Measurements from ENCODE around the gene SBF2. TPM values are rescaled to one million over a fixed set of nuclear protein-coding genes. Genes with fewer than 3 reads are reported as not detected.

SBF2 gene
- total and polyA plus RNA-seq, 2 of the 13 experiments (the other 11 are each of a cell fraction or from before 2014, with no cell fraction given): 24.0 to 45.8 TPM

DNA sequence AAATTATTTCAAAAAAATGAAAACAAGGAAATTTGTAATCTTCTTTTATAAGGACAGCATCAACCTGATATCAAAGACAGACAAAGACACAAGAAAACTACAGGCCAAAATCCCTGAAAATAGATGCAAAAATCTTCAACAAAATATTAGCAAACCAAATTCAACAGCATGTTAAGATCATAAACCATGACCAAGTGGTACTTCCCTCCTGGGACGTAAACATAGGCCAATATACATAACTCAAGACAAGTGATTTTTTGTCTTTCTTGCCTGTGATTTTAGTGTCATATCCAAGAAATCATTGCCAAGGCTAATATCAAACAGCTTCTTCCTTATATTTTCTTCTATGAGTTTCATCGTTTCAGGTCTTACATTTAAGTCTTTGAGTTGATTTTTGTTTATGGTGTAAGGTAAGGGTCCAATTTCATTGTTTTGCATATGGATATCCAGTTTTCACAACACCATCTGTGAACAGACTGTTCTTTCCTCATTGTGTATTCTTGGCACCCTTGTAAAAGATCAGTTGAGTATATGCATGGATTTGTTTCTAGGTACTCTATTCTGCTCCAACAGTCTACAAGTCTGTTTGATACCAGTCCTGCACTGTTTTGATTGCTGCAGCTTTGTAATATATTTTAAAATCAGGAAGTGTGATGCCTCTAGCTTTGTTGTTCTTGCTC lies 50.0 kb downstream of the SBF2 start (continued):
- TF ChIP-seq SP1 (IDR thresholded peaks at IDR 0.05) (no peak), SP1 (CRISPR knock-in tag; IDR thresholded peaks at IDR 0.05) (no peak), CCDC6 (CRISPR knock-in tag; IDR thresholded peaks at IDR 0.05) (no peak)

GRCh38 chr11:10236840-10237239 lies 57.2 kb downstream of the SBF2 start:
- no peak for DNase-seq (ENCODE audit: low spot score)
- Histone ChIP-seq H3K9me3 (ENCODE audit: low read length) (0 out of 2 replicates have a peak, but pooled peaks cover 4% of the 10 kb centered on the region), H3K27me3 (ENCODE audit: control insufficient read depth in 1 of 2, insufficient read depth in 2 of 2, low read length in 2 of 2) (no peaks in the 10 kb centered on the region), H3K36me3 (replicated peaks in 1 of 2; ENCODE audit: control insufficient read depth in 1 of 2, insufficient read depth in 2 of 2, low read length in 2 of 2) (no peaks in the 10 kb centered on the region), H3K4me2 (ENCODE audit: low read depth, low read length) (no peak overlapping the region), H3K79me2 (ENCODE audit: insufficient read depth, low read length) (peaks cover 8% of the 10 kb centered on the region), H4K20me1 (ENCODE audit: insufficient read depth, low read length) (0 out of 2 replicates have a peak, but pooled peaks cover 3% of the 10 kb centered on the region), H3K4me1 (ENCODE audit: insufficient read depth, low read length) (no peaks in the 10 kb centered on the region), H3K9ac (ENCODE audit: insufficient read depth, low read depth, low read length) (no peak overlapping the region), H3K27ac (ENCODE audit: extremely low read length, insufficient read depth, low read length) (no peak overlapping the region), H3K4me3 (replicated peaks in 1 of 3; ENCODE audit: insufficient read depth in 1 of 3, low read depth in 2 of 3, low read length in 3 of 3) (no peak overlapping the region), H2AFZ (ENCODE audit: low read length) (no peak overlapping the region)
- 94% methylated on average over 1 of the region's 1 CpG for WGBS (ENCODE audit: low lambda C conversion rate)
- no TSS peak for BruUV-seq (replicated peaks)
- in situ Hi-C loops (cut with HindIII; ENCODE audit: extremely low pct_ligation_motif_present, low pct_unique_long_range_greater_than_20kb): no loop called here
- intact Hi-C loops (cut with micrococcal nuclease; ENCODE audit: unreplicated experiment): no loop called here
- ChIA-PET CTCF (ENCODE audit: low intra/inter-chr PET ratio, low total read pairs) (no interaction called here), POLR2A (interaction anchor here (2.3 kb wide), 1 partner anchor 68 kb away, joined by 7 read pairs; the partner anchor contains the start of gene ADM)
- no peak for TF ChIP-seq NR2F6 (IDR thresholded peaks at IDR 0.05)
- TF ChIP-seq NR2F6 (CRISPR knock-in tag; IDR thresholded peaks at IDR 0.05): no peak
- no peak for ATAC-seq
- no peak for FAIRE-seq

GRCh38 chr11:10233581-10233980 lies 60.4 kb downstream of the SBF2 start:
- in situ Hi-C loops (cut with HindIII; ENCODE audit: extremely low pct_ligation_motif_present, low pct_unique_long_range_greater_than_20kb): no loop called here
- 100% methylated on average over 2 of the region's 2 CpGs for WGBS (ENCODE audit: low lambda C conversion rate)
- TF ChIP-seq MED1 (CRISPR knock-in tag; IDR thresholded peaks at IDR 0.05) (no peak), U2AF2 (IDR thresholded peaks at IDR 0.05; ENCODE audit: low read depth, low read length) (no peak), HOXD1 (CRISPR knock-in tag; IDR thresholded peaks at IDR 0.05) (no peak), SALL2 (CRISPR knock-in tag; IDR thresholded peaks at IDR 0.05) (no peak), RBM22 (optimal IDR thresholded peaks at IDR 0.05; ENCODE audit: low read length) (no peak)
- TF ChIP-seq, protein P1, sequence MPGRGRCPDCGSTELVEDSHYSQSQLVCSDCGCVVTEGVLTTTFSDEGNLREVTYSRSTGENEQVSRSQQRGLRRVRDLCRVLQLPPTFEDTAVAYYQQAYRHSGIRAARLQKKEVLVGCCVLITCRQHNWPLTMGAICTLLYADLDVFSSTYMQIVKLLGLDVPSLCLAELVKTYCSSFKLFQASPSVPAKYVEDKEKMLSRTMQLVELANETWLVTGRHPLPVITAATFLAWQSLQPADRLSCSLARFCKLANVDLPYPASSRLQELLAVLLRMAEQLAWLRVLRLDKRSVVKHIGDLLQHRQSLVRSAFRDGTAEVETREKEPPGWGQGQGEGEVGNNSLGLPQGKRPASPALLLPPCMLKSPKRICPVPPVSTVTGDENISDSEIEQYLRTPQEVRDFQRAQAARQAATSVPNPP (CRISPR knock-in tag; IDR thresholded peaks at IDR 0.05): no peak
- Histone ChIP-seq H3K27ac (ENCODE audit: extremely low read length, insufficient read depth, low read length) (no peak overlapping the region), H3K9me3 (ENCODE audit: low read length) (0 out of 2 replicates have a peak, but pooled peaks cover 4% of the 10 kb centered on the region), H3K79me2 (ENCODE audit: insufficient read depth, low read length) (peaks cover 2% of the 10 kb centered on the region), H3K9ac (ENCODE audit: insufficient read depth, low read depth, low read length) (no peak overlapping the region), H3K4me2 (ENCODE audit: low read depth, low read length) (no peak overlapping the region), H4K20me1 (ENCODE audit: insufficient read depth, low read length) (no peaks in the 10 kb centered on the region), H2AFZ (ENCODE audit: low read length) (no peak overlapping the region), H3K4me1 (ENCODE audit: insufficient read depth, low read length) (no peaks in the 10 kb centered on the region), H3K27me3 (ENCODE audit: control insufficient read depth in 1 of 2, insufficient read depth in 2 of 2, low read length in 2 of 2) (no peaks in the 10 kb centered on the region), H3K4me3 (replicated peaks in 1 of 3; ENCODE audit: insufficient read depth in 1 of 3, low read depth in 2 of 3, low read length in 3 of 3) (no peak overlapping the region), H3K36me3 (replicated peaks in 1 of 2; ENCODE audit: control insufficient read depth in 1 of 2, insufficient read depth in 2 of 2, low read length in 2 of 2) (no peaks in the 10 kb centered on the region)
- no TSS peak for BruUV-seq (replicated peaks)
- CTCF ChIA-PET (ENCODE audit: low intra/inter-chr PET ratio, low total read pairs): no interaction called here
- intact Hi-C loops (cut with micrococcal nuclease; ENCODE audit: unreplicated experiment): no loop called here
- DNase-seq (ENCODE audit: low spot score) (no peak), FAIRE-seq (no peak), ATAC-seq (no peak)
- POLR2A ChIA-PET: interaction anchor here (1.3 kb wide), 1 partner anchor 55 kb away, joined by 3 read pairs; no protein-coding TSS in a partner anchor
